Endothelial cell of umbilical vein (primary cell): ENCODE results near the gene ZMYND11. TPM values are rescaled to one million over a fixed set of nuclear protein-coding genes. Genes with fewer than 3 reads are reported as not detected.

Source experiments
- BruUV-seq: library from RNA; stranded (reverse); fragments of 400-500 nt; replicated peaks from 2 replicates; lab custom pipeline; 2021; lab: Mats Ljungman, UMichigan
- CTCF ChIA-PET: fragments of 300-600, 350-600 bp; sonication (Branson Sonifier 250); formaldehyde crosslinking; loops from one replicate; lab custom pipeline; 2021; ENCODE audit warnings: antibody characterized with exemption, inconsistent platforms; lab: Charles Lee
- POLR2A ChIA-PET: fragments of 300-600, 350-600 bp; sonication (Branson Sonifier 250); formaldehyde crosslinking; loops from one replicate; lab custom pipeline; 2021; ENCODE audit warnings: antibody characterized with exemption, inconsistent platforms; lab: Charles Lee
- DNase-seq: peaks from one replicate; pipeline ENCODE4 v3.0.0-alpha.2; 2011; ENCODE audit warnings: low read depth, low spot score
- FAIRE-seq: peaks from 2 replicates; lab custom pipeline; 2011; peaks lifted over from hg19 to GRCh38; lab: Jason Lieb, UNC
- H2AFZ ChIP-seq: 2 replicates; pipeline ENCODE4 v1.6.0; 2012; ENCODE audit warnings: low read depth, low read length, control low read depth, inconsistent platforms
- H3K27ac ChIP-seq: 2 replicates; pipeline ENCODE4 v1.5.1; 2011; ENCODE audit warnings: low read depth, mild to moderate bottlenecking, control low read depth, low read length, moderate library complexity; ENCODE audit not compliant: insufficient read depth
- H3K27me3 ChIP-seq, 2 experiments: 2 replicates each; pipeline versions ENCODE4 v1.6.0 to v1.6.1; 2011; ENCODE audit warnings: low read length in 2 of 2, mixed read lengths in 1 of 2; ENCODE audit not compliant: control insufficient read depth in 2 of 2, insufficient read depth in 2 of 2
- H3K36me3 ChIP-seq, 2 experiments: 2 replicates in 1 of 2; 3 replicates in 1 of 2; pipeline ENCODE4 v1.5.1; 2011; ENCODE audit warnings: low read length in 2 of 2, mild to moderate bottlenecking in 1 of 2, moderate library complexity in 1 of 2; ENCODE audit not compliant: control insufficient read depth in 2 of 2, insufficient read depth in 2 of 2; ENCODE audit errors: extremely low read depth in 1 of 2
- H3K4me1 ChIP-seq: 3 replicates; pipeline ENCODE4 v1.5.1; 2011; ENCODE audit warnings: mild to moderate bottlenecking, low read length; ENCODE audit not compliant: control insufficient read depth, insufficient read depth; ENCODE audit errors: extremely low read depth
- H3K4me2 ChIP-seq: 2 replicates; pipeline ENCODE4 v1.6.1; 2011; ENCODE audit warnings: low read length, control low read depth, mixed read lengths; ENCODE audit not compliant: insufficient read depth
- H3K4me3 ChIP-seq, 3 experiments: fragments of 200-600 bp in 1 of 3; sonication (generic), shearing (Covaris generic) in 1 of 3; replicated peaks in 1 of 3; 2 replicates each; pipeline ENCODE4 v1.5.1; 2011 to 2016; ENCODE audit warnings: control low read depth in 3 of 3, low read length in 3 of 3, mild to moderate bottlenecking in 2 of 3, inconsistent platforms in 1 of 3, low read depth in 1 of 3, moderate library complexity in 1 of 3; ENCODE audit not compliant: insufficient read depth in 1 of 3
- H3K79me2 ChIP-seq: 2 replicates; pipeline ENCODE4 v1.6.0; 2012; ENCODE audit warnings: low read length, inconsistent platforms; ENCODE audit not compliant: control insufficient read depth, insufficient read depth
- H3K9ac ChIP-seq: replicated peaks from 2 replicates; pipeline ENCODE3; 2011; ENCODE audit warnings: low read length, control low read depth; ENCODE audit not compliant: insufficient read depth; ENCODE audit errors: extremely low read depth
- H3K9me1 ChIP-seq: replicated peaks from 3 replicates; pipeline ENCODE4 v1.6.0; 2011; ENCODE audit warnings: mild to moderate bottlenecking, low read length; ENCODE audit not compliant: control insufficient read depth, insufficient read depth; ENCODE audit errors: extremely low read depth
- H3K9me3 ChIP-seq: replicated peaks from 2 replicates; pipeline ENCODE4 v1.5.1; 2012; ENCODE audit warnings: low read length, inconsistent platforms; ENCODE audit not compliant: control insufficient read depth, insufficient read depth
- H4K20me1 ChIP-seq: replicated peaks from 2 replicates; pipeline ENCODE3; 2011; ENCODE audit warnings: mild to moderate bottlenecking, low read length; ENCODE audit not compliant: control insufficient read depth, insufficient read depth; ENCODE audit errors: extremely low read depth
- EZH2 ChIP-seq: IDR thresholded peaks from 2 replicates; pipeline ENCODE4 v1.6.1; 2012; ENCODE audit warnings: borderline replicate concordance, low read depth, mild to moderate bottlenecking, moderate library complexity, low read length, inconsistent platforms; ENCODE audit not compliant: severe bottlenecking
- FOS ChIP-seq: IDR thresholded peaks from 2 replicates; pipeline ENCODE4 v1.6.1; 2011; ENCODE audit warnings: mild to moderate bottlenecking, low read length, moderate library complexity, borderline replicate concordance; ENCODE audit not compliant: insufficient read depth
- GATA2 ChIP-seq: IDR thresholded peaks from 2 replicates; pipeline ENCODE4 v1.7.0; 2011; ENCODE audit warnings: low read depth, mild to moderate bottlenecking, moderate library complexity, mixed read lengths, low read length; ENCODE audit not compliant: insufficient read length, insufficient read depth
- JUN ChIP-seq: IDR thresholded peaks from 2 replicates; pipeline ENCODE4 v1.6.1; 2011; ENCODE audit warnings: borderline replicate concordance, low read depth; ENCODE audit not compliant: insufficient read length, insufficient read depth
- MAX ChIP-seq: IDR thresholded peaks from 2 replicates; pipeline ENCODE4 v1.6.1; 2011; ENCODE audit not compliant: insufficient read depth, insufficient read length
- POLR2A ChIP-seq: IDR thresholded peaks from 2 replicates; pipeline ENCODE4 v1.6.1; 2012; ENCODE audit warnings: low read depth, mild to moderate bottlenecking, control low read depth, low read length
- dilution Hi-C: fragments of 300-500 bp; cut with MboI; formaldehyde crosslinking; loops from one replicate; pipeline ENCODE4 v1.15.0; 2019; ENCODE audit warnings: low sequenced_read_pairs; ENCODE audit not compliant: extremely low pct_ligation_motif_present
- intact Hi-C: fragments of 100-400 bp; cut with micrococcal nuclease; formaldehyde crosslinking; loops from one replicate; pipeline ENCODE4 v1.10.0; 2022
- polyA plus RNA-seq, 4 experiments: library from polyadenylated mRNA; depleted of rRNA in 3 of 4; stranded (reverse) in 3 of 4; unstranded in 1 of 4; fragments of >200 nt; gene quantifications; 2 replicates each; pipeline versions ENCODE4 v1.2.1 to v1.2.3, GENCODE V29; 2011 to 2012; ENCODE audit warnings: missing spikeins in 1 of 4
- total RNA-seq: library from RNA; stranded (reverse); gene quantifications from 2 replicates; pipeline ENCODE4 v1.2.3, GENCODE V29; 2021
- TF ChIP-seq, protein P1 (sequence below), 2 donors: IDR thresholded peaks; 1 replicate in 1 of 2; 2 replicates in 1 of 2; pipeline ENCODE4 v1.5.1; 2011; ENCODE audit warnings: low read length in 2 of 2, mild to moderate bottlenecking in 2 of 2, moderate library complexity in 2 of 2, control low read depth in 1 of 2, inconsistent platforms in 1 of 2, low read depth in 1 of 2; ENCODE audit not compliant: insufficient read depth in 1 of 2; ENCODE audit errors: extremely low read depth in 1 of 2

ZMYND11 gene
- total and polyA plus RNA-seq, 2 donors (not counting 3 experiments of a cell fraction or from before 2014, with no cell fraction given): 17.0 to 56.0 TPM

DNA sequence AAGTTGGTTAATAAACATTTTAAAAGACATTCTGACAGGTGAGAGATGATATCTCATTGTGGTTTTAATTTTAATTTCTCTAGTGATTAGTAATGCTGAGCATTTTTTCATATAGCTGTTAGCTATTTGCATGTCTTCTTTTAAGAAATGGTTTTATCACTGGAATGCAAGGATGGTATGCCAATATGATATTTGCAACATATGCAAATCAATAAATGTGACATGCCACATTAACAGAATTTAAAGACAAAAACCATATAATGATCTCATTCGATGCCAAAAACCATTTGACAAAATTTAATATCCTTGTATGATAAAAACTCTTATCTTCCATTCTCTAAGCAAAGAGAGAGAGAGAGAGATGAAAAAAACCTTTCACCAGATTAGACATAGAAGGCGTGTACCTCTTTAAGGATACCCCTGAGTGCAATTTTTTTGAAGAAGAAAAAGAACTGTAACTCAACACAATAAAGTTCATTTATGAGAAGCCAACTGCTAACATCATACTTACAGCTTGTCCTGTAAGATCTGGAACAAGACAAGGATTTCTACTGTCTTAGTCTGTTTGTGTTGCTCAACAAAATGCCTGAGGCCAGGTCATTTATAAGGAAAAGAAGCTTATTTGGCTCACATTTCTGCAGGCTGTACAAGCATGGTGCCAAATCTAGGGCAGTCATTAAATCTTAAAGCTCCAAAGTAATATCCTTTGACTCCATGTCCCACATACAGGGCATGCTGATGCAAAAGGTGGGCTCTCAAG is 39.7 kb upstream of the ZMYND11 start:
- Histone ChIP-seq H3K27me3 (peaks cover 0 to 8% of the 10 kb centered on the region in 2 experiments), H3K27ac (no peak overlapping the region), H2AFZ (no peak overlapping the region), H3K9me1 (no peaks in the 10 kb centered on the region), H3K4me2 (no peak overlapping the region), H3K36me3 (no peaks in the 10 kb centered on the region), H3K9ac (no peak overlapping the region), H4K20me1 (no peaks in the 10 kb centered on the region), H3K9me3 (no peaks in the 10 kb centered on the region), H3K4me3 (no peak overlapping the region), H3K79me2 (no peaks in the 10 kb centered on the region), H3K4me1 (no peaks in the 10 kb centered on the region)
- CTCF ChIA-PET: interaction anchor here (2.1 kb wide), 1 partner anchor 19 kb away, joined by 7 read pairs; no protein-coding TSS in a partner anchor
- no peak for DNase-seq
- no peak for FAIRE-seq
- no TSS peak for BruUV-seq
- intact Hi-C loops (no loop called here), dilution Hi-C loops (no loop called here)
- POLR2A ChIA-PET: no interaction called here
- TF ChIP-seq, protein P1, sequence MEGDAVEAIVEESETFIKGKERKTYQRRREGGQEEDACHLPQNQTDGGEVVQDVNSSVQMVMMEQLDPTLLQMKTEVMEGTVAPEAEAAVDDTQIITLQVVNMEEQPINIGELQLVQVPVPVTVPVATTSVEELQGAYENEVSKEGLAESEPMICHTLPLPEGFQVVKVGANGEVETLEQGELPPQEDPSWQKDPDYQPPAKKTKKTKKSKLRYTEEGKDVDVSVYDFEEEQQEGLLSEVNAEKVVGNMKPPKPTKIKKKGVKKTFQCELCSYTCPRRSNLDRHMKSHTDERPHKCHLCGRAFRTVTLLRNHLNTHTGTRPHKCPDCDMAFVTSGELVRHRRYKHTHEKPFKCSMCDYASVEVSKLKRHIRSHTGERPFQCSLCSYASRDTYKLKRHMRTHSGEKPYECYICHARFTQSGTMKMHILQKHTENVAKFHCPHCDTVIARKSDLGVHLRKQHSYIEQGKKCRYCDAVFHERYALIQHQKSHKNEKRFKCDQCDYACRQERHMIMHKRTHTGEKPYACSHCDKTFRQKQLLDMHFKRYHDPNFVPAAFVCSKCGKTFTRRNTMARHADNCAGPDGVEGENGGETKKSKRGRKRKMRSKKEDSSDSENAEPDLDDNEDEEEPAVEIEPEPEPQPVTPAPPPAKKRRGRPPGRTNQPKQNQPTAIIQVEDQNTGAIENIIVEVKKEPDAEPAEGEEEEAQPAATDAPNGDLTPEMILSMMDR (IDR thresholded peaks at IDR 0.05; ENCODE audit: extremely low read depth in 1 of 2, insufficient read depth in 1 of 2, low read depth in 1 of 2, low read length in 2 of 2): no peak
- no peak for TF ChIP-seq GATA2
- TF ChIP-seq POLR2A: no peak
- no peak for TF ChIP-seq MAX
- no peak for TF ChIP-seq EZH2
- no peak for TF ChIP-seq FOS
- no peak for TF ChIP-seq JUN
